ENCODE results near the gene MYO7A.

The MYO7A gene

DNA sequence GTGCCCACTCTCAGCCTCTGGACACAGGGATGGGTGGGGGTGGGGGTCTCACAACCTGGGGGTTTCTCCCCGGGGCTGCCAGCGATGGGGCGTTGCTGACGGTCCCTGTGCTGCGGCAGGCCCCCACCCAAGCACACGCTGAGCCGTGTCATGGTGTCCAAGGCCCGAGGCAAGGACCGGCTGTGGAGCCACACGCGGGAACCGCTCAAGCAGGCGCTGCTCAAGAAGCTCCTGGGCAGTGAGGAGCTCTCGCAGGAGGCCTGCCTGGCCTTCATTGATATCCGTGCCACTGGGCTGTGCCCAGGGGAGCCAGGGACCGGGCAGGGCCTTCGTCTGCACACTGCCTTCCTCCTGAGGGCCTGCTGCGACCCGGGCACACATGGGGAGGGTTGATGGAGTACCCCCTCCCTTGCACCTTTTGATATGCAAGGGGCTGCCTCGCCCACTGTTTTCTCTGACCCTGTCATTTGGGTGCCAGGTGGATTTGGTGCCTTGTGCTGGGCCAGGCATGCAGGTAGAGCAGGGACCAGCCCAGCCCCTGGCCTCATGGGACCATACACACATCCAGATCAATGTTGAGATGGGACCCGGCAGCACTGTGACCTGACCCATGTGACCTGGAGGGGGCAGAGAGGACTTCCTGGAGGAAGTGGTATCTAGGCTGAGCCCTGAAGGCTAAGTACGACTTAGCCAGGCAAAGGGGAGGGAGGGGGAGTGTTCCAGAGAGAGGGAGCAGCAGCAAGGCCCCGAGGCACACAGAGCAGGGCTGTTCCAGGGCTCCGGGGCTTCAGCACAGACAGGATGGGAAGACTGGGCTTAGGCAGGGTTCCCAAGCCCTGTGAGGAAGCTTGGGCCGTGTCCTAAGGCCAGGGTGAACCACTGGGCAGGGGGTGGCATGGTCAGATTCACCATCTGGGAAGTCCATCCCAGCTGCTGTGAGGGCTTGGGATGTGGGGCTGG lies 75.2 kb downstream of the MYO7A start:
- no peak for DNase-seq

DNA sequence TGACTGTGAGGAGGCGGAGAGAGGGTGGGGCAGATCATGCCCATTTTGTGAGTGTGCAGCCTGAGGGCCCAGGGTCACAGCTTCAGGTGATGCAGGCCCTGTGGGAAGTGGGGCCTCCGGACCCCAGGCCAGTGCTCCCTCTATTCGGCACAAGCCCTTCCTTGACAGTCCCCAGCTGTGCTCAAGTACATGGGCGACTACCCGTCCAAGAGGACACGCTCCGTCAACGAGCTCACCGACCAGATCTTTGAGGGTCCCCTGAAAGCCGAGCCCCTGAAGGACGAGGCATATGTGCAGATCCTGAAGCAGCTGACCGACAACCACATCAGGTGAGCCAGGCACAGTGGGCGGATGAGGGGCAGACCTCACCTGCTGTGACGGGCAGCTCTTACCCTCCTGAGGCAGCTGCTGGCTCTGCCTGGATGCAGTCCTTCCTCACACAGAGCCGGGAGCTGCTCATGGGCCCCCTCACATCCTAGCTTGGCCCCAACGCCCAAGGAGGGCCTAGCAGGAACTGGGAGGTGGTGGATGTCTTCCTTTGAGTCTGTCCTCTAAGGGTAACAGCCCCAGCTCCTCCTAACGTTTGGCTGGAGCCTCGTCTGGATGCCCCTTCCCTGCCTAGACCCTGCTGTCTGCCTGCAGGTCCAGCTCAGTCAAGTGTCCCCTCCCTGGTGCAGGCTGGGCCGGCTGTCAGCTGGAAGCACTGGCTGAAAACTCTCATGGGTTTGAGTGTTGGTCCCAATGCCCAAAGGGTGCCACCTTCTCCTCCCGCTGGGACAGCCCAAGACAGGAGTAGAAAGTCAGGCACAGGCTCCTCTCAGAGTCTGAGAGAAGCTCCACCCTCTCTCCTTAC lies 76.1 kb downstream of the MYO7A start:
- DNase-seq = no peak

DNA sequence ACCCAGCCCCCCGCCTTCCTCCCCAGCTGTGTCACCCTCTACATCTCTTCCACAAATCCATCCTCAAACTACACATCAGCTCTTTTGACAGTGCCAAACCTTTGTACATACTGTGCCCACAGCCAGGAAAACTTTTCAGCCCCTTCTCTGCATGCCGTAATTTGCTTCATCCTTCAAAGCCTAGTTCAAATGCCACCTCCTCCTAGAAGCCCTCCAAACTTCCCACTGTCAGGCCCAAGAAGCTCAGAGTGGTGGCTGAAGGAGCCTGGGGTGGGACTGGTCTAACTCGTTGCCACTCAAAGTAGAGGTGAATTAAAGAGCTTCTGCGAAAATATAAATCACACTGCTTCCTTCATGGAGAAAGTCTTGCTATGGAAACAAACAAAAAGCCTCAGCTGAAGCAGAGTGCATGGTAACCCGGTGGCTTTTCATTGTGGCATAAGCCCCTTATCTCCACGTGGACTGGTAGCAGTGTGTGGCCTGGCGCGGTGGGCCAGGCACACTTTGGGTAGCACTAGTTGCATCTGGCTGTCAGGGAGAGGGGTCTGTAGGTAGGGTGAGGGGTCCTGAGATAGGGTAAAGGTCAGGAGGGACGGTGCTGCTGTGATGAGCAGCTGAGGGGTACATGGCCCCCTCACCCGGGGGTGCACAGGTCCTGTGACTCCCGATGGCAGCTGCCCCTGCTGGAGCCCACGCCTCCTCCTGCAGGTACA lies 76.9 kb downstream of the MYO7A start:
- DNase-seq = no peak

DNA sequence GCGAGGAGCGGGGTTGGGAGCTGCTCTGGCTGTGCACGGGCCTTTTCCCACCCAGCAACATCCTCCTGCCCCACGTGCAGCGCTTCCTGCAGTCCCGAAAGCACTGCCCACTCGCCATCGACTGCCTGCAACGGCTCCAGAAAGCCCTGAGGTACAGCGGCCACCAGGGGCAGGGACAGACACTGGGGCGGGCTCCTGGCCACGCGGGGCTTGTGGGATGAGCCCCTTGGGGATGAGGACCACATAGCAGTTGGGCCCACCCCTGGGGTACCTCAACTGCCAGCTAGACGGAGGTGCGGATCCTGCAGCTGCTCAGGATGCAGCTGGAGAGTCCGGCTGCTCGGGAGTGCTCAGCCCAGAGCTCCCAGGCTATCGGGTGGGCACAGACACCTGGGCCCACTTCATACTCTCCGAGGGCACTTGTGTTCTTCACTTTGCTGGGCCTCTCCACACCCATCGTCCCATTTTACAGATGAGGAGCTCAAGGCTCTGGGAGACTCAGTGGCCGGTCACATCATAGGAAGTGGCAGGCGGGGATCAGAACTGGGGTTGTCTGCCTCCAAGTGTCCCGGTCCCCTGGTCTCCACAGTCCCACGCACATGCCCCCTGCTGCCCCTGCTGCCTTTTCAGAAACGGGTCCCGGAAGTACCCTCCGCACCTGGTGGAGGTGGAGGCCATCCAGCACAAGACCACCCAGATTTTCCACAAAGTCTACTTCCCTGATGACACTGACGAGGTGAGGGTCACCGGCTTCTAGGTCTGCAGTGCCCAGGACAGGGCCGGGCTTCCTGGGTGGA lies 77.6 kb downstream of the MYO7A start:
- DNase-seq = no peak

DNA sequence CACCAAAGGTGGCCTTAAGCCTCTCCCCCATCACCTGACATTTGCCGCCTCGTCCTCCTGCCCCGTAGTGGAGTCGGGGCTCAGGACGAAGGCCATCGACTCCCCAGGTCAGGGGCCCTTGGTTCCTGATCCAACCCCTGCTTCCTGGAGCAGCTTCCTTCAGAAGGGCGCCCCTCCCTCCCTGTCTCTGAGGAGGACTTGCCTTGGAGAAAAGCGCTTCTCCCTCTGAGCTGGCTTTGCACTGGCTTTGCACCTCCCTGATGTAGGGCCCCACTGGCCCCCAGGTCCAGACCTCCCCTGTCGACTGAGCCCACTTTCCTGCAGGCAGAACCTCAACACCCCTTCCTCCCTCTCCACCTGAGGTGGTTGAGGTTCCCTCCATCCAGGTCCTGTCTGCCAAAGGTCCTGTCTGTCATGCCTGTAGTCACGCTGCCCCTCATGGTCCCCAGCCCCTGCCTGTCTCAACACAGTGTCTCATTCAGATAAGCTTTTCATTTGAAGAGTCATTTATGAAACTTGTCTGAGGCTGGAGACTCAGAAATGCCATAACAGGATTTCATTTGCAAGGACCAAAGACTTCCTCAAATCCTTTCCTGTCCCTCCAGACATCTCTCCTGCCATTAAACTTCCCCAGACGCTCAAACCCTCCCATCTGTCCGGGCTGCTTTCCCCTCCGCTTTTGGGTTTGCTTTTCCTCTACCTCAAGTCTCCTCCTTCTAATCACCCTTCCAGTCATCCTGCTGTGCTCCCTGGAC lies 78.4 kb downstream of the MYO7A start:
- DNase-seq = no peak

DNA sequence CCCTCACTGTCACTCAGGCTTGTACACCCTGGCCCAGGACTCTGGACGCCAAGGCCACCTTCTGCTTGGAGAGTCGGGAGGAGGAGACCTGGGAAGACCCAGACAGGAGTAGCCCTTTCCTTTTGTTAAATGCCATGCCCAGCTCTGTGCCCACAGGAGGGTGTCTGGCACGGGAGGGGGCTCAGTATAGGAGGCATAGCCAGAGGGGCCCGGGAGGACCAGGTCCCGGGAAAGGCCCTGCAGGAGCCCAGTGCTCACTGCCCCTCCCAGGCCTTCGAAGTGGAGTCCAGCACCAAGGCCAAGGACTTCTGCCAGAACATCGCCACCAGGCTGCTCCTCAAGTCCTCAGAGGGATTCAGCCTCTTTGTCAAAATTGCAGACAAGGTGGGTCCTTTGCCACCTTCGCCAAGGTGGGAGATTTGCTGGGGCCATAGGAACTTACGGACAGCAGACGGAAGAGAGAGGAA lies 79.0 kb downstream of the MYO7A start:
- no peak for DNase-seq

DNA sequence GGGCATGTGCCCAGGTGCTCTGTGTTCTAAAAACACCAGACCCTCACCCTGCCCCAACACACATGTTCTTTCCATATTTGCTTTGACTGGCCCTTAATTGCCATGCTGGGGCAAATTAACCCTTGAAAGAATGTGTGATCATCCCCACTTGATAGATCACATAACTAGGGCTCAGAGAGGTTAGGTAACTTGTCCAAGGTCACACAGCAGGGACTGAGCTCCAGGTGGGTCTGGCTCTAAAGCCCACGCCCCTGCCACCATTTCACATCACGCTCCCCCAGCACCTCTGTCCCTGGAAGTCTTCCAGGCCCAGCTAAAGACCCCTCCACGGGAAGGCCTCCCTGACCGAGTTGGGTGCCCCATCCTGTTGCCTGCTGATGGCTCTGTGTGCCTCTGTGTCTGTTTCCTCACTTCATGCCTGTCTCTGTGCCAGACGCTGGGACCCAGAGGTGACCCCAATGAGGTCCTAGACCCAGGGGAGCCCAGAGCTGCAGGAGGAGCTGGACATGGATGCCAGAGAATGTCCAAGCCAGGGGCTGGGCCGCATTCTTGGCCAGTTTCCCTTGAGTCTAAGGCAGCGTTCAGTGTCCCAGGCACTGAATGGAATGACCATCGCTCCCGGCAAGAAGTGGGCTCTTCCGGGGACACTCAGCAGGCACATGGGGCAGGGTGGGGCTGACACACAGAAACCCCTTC lies 79.7 kb downstream of the MYO7A start:
- DNase-seq = no peak

DNA sequence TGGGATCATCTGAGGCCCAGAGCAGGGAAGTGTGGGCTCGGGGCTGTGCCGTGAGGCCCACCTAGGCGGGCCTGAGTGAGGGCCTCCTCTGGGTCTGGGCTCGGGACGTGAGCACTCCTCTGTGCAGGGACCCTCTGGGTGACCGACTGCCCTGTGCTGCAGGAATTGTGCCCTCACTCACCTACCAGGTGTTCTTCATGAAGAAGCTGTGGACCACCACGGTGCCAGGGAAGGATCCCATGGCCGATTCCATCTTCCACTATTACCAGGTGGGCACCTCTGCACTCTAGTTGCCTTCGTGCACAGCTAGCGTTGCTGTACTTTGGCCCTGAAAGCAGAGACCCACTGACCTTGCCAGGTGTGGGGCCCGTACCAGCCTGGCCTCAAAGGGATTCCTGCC lies 80.5 kb downstream of the MYO7A start:
- no peak for DNase-seq

DNA sequence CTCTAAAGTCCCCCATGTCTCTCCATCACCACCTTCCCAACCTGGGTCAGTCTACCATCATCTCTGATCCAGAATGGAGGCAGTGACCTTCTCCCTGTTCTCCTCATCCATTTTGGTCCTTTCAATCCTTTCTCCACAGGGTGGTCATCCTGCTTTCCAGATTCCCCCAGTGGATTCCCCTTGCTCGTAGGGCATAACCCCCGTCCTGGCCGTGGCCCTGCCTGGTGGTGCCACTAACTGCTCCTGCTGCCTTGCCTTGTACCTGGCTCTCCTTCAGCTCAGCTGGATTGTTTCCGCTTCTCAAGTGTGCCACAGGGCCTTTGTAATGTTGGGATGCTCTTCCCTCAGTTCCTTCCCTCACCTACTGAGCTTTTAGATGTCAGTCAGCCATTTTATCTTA lies 81.6 kb downstream of the MYO7A start:
- no peak for DNase-seq

DNA sequence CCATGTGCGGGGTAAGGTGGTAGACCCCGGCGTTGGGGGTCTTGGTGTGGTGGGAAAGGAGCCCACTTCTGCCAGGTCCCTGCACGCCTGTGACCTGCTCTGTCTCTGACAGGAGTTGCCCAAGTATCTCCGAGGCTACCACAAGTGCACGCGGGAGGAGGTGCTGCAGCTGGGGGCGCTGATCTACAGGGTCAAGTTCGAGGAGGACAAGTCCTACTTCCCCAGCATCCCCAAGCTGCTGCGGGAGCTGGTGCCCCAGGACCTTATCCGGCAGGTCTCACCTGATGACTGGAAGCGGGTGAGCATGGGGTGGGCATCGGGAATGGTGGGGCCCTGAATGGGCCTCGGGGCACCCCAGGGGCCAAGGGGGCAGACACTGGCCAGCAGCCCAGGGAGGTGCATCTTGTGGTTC lies 83.0 kb downstream of the MYO7A start:
- no peak for DNase-seq

DNA sequence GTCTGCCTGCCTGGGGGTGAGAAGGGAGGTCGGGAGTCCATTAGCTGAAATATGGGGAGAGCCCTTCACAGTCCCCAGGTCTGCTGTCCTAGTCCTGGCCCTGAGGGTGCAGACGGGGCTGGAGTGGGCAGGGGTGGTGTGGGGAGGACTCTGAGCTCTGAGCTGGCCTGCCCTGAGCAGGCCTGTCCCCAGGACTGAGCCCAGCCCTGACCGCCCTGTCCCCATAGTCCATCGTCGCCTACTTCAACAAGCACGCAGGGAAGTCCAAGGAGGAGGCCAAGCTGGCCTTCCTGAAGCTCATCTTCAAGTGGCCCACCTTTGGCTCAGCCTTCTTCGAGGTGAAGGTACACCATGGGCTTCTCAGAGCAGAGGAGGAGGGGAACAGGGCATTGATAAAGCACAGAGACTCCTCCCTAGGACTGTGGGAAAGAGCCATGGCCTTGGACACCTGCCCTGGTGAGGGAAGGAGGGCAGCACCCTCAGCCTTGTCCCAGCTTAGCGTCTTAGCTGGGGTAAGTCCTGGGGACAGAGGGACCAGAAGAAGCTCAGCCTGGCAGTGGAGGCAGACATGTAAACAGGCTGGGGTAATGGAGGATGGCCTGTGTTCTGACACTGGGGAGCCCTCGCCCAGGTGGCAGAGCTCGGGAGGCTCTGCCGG lies 83.7 kb downstream of the MYO7A start:
- DNase-seq = no peak

DNA sequence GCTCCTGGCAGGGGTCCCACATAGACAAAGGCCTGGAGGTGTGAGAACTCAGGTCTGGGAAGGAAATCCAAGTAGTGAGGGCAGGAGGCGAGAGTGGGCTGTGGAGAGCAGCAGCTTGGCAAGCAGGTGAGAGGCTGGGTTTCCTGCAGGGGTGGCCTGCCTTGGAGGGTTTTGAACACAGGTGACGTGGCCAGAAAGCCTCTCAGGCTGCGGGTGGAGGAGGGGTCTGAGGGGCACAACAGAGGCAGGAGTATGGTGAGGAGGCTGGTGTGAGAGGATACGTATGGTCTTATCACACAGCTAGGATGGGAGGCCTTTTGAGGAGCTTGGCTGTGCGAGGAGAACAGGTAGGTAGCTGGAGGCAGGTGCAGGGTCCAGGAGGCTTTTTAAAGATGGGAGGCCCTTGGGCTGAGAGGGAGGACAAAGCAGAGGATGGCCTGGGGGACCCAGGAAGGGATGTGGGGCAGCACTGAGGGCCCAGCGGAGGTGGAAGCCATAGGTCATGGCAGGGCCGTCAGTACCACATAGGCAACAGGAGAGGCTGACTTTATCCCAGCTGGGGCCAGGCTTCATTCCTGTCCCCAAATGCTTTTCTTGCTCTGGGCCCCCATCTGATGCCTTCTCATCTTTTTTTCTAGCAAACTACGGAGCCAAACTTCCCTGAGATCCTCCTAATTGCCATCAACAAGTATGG lies 84.4 kb downstream of the MYO7A start:
- no peak for DNase-seq

DNA sequence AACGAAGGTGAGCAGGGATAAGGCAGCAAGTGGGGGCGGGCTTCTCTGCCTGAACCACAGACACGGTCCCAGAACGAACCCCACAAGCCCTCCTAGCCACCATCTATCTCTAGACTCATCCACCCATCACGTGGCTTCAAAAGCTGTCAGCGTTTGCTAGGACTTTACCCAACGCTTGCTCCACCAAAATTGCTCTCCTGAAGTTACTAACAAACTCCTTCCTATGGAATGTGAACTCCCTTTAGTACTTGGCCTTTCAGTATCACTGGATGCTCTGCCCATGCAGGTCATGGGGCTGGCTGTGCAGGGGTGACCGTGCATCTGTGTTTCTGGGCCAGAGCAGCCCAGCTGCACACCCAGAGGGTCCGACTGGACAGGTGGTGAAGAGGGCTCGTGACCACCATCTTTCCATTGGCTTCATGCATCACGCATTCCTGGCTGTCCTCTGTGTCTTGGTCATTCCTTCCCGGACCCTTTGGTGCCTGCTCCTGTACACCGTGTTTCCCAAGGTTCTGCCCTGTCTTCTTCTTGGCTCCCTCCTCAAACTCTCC lies 85.1 kb downstream of the MYO7A start:
- no peak for DNase-seq

DNA sequence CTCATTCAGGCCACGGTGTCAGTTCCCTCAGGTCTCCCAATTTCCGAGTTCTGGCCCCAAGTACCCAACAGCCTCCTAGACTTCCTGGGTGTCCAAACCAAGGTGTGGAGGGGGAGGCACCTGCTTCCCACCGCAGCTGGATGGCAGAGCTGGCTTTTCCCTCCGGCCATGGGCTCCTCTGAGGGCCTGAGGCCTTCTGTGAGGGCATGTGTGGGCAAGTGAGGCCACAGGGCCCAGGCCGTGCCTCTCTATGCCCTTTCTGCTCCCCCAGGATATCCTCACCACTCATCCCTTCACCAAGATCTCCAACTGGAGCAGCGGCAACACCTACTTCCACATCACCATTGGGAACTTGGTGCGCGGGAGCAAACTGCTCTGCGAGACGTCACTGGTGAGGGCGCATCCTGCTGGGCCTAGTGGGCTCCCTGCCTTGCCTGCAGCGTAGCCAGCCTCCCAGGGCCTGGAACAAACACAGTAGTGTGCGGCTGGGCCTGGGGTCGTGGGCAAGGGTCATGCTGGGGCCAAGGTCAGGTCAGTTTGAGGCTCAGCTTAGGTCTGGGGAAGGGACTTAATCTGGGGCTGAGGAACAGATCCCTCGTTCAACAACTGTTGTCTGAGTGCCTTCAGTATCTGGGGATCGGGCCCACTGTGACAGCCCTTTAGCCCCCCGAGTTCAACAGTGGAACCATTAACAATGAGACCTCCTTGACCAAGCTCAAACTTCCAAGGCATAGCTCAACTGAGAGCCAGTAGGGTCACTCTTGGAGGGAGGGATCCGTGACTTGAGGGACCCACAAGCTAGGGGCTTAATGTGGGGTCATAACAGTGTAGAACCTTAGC lies 85.8 kb downstream of the MYO7A start:
- no peak for DNase-seq

DNA sequence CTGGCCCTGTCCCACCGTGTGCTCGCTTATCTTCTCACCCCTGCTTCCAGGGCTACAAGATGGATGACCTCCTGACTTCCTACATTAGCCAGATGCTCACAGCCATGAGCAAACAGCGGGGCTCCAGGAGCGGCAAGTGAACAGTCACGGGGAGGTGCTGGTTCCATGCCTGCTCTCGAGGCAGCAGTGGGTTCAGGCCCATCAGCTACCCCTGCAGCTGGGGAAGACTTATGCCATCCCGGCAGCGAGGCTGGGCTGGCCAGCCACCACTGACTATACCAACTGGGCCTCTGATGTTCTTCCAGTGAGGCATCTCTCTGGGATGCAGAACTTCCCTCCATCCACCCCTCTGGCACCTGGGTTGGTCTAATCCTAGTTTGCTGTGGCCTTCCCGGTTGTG lies 86.5 kb downstream of the MYO7A start:
- DNase-seq = no peak

DNA sequence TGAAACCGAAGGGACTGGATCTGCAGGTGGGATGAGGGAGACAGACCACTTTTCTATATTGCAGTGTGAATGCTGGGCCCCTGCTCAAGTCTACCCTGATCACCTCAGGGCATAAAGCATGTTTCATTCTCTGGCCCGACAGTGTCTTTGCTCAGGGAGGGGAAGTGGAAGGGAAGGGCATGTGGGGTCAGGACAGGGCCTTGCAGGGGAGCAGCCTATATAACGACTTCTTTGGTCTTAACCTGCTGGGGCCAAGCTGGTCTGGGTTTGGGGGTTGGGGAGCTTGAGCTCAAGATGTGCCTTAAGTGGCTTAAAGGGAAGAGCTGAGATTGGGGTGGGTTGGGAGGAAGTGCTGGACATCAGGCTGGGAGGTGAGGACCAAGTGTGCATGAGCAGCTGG lies 87.1 kb downstream of the MYO7A start:
- no peak for DNase-seq

DNA sequence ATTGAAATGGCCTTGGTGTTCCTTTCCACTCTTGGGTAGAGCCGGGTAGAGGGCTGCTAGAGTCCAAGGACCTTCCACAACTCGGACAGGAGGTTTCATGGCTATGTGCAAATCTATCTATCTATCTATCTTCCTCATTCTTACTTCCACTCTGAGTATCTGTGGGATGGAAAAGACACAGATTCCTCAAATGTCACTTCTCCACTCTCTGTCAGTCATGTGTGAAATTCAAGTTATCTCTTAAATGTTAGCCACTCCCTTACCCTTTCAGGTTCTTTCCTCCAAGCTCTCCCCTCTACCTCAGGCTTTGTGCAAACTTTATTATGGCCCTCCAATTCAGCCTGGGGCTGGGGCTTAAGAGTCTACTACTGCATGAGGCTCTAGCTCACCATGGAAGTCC lies 89.1 kb downstream of the MYO7A start:
- no peak for DNase-seq

DNA sequence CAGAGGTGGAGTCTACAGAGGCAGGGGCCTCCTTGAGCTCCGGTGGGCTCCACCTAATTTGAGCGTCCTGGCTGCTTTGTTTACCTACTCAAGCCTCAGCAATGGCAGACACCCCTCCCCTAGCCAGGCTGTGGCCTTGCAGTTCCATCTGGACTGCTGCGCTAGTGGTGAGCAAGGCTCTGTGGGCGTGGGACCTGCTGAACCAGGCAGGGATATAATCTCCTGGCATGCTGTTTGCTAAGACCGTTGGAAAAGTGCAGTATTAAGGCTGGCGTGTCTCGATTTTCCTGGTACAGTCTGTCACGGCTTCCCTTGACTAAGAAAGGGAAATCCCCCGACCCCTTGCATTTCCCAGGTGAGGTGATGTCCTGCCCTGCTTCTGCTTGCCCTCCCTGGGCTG lies 95.8 kb downstream of the MYO7A start:
- no peak for DNase-seq
